ENCODE measurements around the gene INAFM2. TPM values are rescaled to one million over a fixed set of nuclear protein-coding genes. Genes with fewer than 3 reads are reported as not detected.

The INAFM2 gene
- total and polyA plus RNA-seq, 11 donors = 27.9 to 92.7 (median 36.1) TPM

DNA sequence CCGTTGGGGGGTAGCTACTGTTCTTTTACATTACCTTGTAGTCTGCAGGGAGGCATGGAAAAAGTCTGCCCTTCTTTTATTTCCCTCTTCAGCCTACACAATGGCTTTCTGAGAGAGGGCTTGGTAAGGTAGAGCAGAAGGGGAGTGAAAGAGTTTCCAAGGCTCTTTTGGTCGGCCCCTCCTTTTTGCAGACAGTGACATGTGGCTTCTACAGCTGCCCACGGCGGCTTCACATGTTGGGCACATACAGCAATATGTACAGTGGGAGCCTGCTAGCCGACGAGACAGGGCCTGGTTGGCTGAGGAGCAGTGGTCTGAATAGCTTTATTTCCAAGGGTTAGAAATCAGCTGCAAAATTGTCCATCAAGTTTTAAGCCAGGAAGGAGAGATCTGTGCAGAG, 4.0 kb downstream of the INAFM2 start:
- 38 to 57% (median 46%) methylated on average over 6 of the region's 6 CpGs for WGBS, 4 donors
- peak overlapping the region in 1 of 12 donors; percentile 4 for H3K4me3 ChIP-seq

DNA sequence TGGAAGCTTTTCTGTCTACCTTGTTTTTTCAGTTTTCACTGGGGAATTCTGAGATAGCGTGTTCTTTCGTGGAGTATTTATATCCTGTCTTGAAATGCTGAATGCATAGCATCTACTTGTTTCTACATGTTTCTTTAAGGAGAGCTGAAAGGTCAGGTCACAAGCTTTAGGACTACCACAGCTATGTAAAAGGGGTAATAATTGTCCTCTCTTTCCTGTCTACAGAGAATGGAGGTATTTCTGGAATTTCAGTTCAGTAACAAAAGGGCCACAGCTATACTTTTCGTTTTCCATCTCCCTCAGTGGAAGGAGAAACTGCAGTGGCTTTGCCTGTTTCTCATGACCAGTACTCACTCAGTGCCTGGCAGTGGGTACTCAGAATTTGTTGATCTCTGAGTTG, 4.7 kb downstream of the INAFM2 start:
- Histone ChIP-seq H3K27me3 (no peaks in the 10 kb centered on the region), H3K27ac (peak overlapping the region in 7 of 12 donors; percentile 8 to 99 (median 46)), H3K36me3 (peaks cover 0 to 13% (median 0%) of the 10 kb centered on the region in 9 donors), H3K4me3 (no peak overlapping the region), H3K4me1 (peaks cover 4 to 88% (median 70%) of the 10 kb centered on the region in 12 donors), H3K9me3 (no peaks in the 10 kb centered on the region)
- TF ChIP-seq POLR2A (IDR thresholded peaks at IDR 0.05) = no peak
- TF ChIP-seq, protein P1, sequence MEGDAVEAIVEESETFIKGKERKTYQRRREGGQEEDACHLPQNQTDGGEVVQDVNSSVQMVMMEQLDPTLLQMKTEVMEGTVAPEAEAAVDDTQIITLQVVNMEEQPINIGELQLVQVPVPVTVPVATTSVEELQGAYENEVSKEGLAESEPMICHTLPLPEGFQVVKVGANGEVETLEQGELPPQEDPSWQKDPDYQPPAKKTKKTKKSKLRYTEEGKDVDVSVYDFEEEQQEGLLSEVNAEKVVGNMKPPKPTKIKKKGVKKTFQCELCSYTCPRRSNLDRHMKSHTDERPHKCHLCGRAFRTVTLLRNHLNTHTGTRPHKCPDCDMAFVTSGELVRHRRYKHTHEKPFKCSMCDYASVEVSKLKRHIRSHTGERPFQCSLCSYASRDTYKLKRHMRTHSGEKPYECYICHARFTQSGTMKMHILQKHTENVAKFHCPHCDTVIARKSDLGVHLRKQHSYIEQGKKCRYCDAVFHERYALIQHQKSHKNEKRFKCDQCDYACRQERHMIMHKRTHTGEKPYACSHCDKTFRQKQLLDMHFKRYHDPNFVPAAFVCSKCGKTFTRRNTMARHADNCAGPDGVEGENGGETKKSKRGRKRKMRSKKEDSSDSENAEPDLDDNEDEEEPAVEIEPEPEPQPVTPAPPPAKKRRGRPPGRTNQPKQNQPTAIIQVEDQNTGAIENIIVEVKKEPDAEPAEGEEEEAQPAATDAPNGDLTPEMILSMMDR (IDR thresholded peaks at IDR 0.05) = no peak
- WGBS, 4 donors = 34 to 48% (median 40%) methylated on average over 3 of the region's 3 CpGs
- DNase-seq (no peak), ATAC-seq (no peak)
- intact Hi-C loops (cut with DNase I) = loop anchor here in 1 of 10 donors (5.0 kb wide), 1 partner anchor 39 kb away; no protein-coding TSS in a partner anchor

More for the DNA sequence above, 4.0 kb downstream of the INAFM2 start:
- H3K27me3 ChIP-seq = no peaks in the 10 kb centered on the region
- peaks cover 4 to 88% (median 72%) of the 10 kb centered on the region in 12 donors for H3K4me1 ChIP-seq
- peak overlapping the region in 5 of 12 donors; percentile 18 to 99 (median 29) for H3K27ac ChIP-seq
- TF ChIP-seq POLR2A (IDR thresholded peaks at IDR 0.05) = no peak
- TF ChIP-seq, protein P1 (IDR thresholded peaks at IDR 0.05) = no peak
- ATAC-seq = no peak
- DNase-seq = peak in 1 of 5 donors; percentile 44
- peaks cover 0 to 13% (median 0%) of the 10 kb centered on the region in 9 donors for H3K36me3 ChIP-seq
- H3K9me3 ChIP-seq = no peaks in the 10 kb centered on the region
- intact Hi-C loops (cut with DNase I) = loop anchor here in 1 of 10 donors (5.0 kb wide), 1 partner anchor 40 kb away; no protein-coding TSS in a partner anchor

DNA sequence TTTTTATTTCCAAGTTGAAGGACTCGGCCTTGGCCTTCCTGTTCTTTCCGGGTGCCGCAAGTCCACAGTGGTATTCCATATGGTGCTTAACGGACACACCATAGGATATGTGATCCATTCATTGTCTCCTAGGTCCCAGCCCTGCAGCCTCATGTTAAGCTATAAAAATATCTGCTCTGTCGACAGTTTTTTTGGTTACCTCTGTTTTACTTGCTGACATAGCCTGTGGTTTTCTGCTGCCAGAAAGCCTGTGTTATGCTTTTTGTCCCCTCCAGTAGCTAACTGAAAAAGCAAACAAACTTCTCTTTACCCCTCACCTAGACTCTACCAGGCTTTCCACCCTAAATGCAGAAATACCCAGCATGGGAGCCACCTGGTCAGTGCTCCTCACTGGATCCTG, 5.3 kb downstream of the INAFM2 start:
- DNase-seq (peak in 1 of 5 donors; percentile 1), ATAC-seq (no peak)
- TF ChIP-seq, protein P1 (IDR thresholded peaks at IDR 0.05) = no peak
- no peak for TF ChIP-seq POLR2A (IDR thresholded peaks at IDR 0.05)
- Histone ChIP-seq H3K27me3 (no peaks in the 10 kb centered on the region), H3K36me3 (peaks cover 0 to 13% (median 0%) of the 10 kb centered on the region in 9 donors), H3K9me3 (no peaks in the 10 kb centered on the region), H3K4me1 (peaks cover 4 to 94% (median 73%) of the 10 kb centered on the region in 12 donors), H3K27ac (peak overlapping the region in 4 of 12 donors; percentile 46 to 99 (median 59)), H3K4me3 (no peak overlapping the region)
- 72 to 80% (median 75%) methylated on average over 5 of the region's 5 CpGs for WGBS, 4 donors
- intact Hi-C loops (cut with DNase I) = loop anchor here in 1 of 10 donors (5.0 kb wide), 1 partner anchor 39 kb away; no protein-coding TSS in a partner anchor

DNA sequence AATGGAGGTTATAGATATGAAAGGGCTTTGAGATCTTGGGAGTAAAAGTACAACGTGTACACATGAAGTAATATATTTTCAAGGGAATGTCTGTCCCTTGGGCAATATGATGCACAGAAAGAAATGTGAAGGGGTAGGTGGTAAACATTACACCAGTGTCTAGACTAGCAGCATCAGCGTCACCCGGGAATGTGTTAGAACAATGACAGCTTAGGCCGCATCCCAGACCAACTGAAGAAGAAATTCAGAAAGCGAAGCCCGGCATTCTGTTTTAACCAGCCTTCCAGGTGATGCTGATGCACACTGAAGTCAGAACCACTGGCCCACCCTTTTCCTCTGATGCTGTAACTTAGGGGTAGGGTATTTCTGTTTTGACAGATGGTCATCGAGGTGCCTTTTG, 6.3 kb downstream of the INAFM2 start:
- Histone ChIP-seq H3K9me3 (no peaks in the 10 kb centered on the region), H3K4me1 (peaks cover 4 to 100% (median 82%) of the 10 kb centered on the region in 12 donors), H3K4me3 (no peak overlapping the region), H3K27me3 (no peaks in the 10 kb centered on the region), H3K36me3 (peaks cover 0 to 13% (median 0%) of the 10 kb centered on the region in 9 donors), H3K27ac (peak overlapping the region in 11 of 12 donors; percentile 52 to 99 (median 69))
- DNase-seq = no peak
- 75 to 84% (median 79%) methylated on average over 7 of the region's 7 CpGs for WGBS, 4 donors
- ATAC-seq = no peak
- intact Hi-C loops (cut with DNase I) = loop anchor here in 1 of 10 donors (5.0 kb wide), 1 partner anchor 37 kb away; no protein-coding TSS in a partner anchor
- TF ChIP-seq POLR2A (IDR thresholded peaks at IDR 0.05) = no peak
- TF ChIP-seq, protein P1 (IDR thresholded peaks at IDR 0.05) = no peak

Measured in heart left ventricle (tissue), 16 donors.